HS-27A (cell line): ENCODE data around the gene RERE.
"Not testable (repeated sequence)": the region's sequence is repeated elsewhere in the genome, so short reads cannot be mapped to it uniquely, and the experiment has no call there.

Experiments used
- DNase-seq: peaks from one replicate; pipeline ENCODE4 v3.0.0-alpha.2; 2012; ENCODE audit warnings: low read depth, missing footprints

The RERE gene

GRCh38 chr1:8510041-8510823 lies 307.2 kb downstream of the RERE start:
- no peak for DNase-seq

DNA sequence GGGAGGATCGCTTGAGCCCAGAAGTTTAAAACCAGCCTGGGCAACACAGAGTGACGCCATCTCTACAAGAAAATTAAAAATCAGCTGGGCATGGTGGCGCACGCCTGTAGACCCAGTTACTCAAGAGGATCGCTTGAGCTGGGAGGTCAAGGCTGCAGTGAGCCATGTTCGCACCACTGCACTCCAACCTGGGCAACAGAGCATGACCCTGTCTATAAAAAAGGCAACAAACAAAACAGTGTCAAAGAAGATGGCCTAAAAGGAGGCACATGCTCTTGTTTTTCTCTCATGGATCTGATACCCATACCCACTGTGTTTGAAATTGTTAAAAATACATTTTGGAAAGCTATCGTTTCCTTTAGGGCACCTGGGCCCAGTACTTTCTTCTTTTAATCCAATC lies 307.9 kb downstream of the RERE start:
- no peak for DNase-seq

DNA sequence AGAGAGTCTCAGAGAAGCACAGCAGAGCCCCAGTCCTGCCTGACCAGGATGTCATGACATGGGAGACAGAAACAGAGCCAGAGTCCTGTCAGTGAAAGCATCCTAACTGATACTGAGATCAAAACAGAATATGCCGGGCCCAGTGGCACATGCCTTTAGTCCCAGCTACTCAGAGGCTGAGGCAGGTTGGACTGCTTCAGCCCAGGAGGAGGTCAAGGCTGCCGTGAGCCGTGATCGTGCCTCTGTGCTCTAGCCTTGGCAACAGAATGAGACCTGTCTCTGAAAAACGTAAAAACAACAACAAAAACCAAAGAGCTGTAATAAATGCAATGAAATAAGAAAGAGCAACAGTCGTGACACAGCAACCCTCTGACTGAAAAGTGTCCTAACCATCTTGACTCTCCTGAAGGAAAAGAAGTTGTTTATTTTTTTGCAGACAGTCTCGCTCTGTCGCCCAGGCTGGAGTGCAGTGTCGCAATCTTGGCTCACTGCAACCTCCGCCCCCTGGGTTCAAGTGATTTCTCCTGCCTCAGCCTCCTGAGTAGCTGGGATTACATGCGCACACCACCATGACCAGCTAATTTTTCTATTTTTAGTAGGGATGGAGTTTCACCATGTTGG lies 310.3 kb downstream of the RERE start:
- DNase-seq: no peak

DNA sequence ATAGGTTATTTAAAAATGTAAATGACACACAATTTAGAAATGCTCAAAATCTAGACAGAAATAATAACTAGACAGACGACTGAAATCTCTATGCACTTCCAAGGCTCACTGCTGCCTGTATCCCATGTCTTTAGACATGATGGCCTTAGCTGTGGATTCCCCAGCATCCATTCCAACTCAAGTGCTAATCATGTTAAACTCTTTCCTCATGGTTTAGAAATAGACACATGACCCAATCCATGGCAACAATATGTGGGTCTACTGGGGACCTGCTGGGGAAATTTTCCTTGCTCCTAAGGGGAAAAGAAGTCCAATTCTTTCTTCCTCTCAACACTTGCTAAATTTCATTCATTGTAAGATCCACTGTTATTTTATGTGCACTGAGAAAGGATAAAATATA lies 311.0 kb downstream of the RERE start:
- DNase-seq: no peak

DNA sequence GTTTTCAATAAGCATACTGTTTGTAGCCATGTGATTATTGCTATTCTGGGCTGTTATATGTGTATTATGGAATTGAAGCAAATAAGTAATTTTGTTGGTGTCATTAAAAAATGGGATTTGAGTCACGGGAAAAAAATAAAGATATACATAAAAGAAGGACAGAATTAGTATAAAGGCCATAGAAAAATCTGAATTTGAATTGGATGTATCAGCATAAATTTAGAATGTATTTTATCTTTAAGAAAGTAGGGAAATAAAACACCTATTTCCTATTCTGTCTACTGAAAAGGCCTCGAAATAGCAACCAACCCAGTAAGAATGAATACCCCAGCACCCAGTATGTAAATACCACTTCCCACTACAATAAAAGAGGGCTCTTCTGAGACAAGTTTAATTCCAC lies 313.6 kb downstream of the RERE start:
- no peak for DNase-seq

DNA sequence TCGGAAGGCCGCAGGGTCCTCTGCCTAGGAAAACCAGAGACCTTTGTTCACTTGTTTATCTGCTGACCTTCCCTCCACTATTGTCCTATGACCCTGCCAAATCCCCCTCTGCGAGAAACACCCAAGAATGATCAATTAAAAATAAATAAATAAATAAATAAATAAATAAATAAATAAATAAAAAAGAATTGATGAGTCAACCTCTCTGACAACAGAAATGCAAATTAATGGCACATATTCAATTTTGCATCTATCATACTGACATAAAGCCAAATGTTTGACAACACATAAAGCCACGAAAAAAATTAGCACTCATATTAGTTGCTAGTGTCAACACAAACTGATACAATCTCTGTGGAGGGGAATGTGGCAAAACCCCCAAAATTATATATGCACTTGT lies 314.5 kb downstream of the RERE start:
- DNase-seq: not testable (repeated sequence)

- DNase-seq: no peak
Observed at GRCh38 chr1:8497210-8497819, 320.1 kb downstream of the RERE start.

GRCh38 chr1:8496473-8496872 lies 321.0 kb downstream of the RERE start:
- no peak for DNase-seq

DNA sequence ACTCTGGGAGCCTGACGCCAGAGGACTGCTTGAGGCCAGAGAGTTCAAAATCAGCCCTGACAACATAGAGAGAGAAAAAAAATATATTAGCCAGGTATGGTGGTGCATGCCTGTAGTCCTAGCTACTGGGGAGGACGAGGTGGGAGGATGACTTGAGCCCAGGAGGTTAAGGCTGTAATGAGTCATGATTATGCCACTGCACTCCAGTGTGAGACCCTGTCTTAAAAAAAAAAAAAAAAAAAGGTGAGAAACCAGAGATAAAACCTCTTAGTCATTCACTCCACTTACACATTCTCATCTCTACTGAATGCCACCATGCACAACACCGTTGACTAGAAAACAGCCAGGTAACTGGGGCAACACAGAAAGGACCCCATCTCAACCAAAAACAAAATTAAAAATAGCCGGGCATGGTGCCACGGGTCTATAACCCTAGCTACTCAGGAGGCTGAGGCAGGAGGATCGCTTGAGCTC lies 321.5 kb downstream of the RERE start:
- DNase-seq: no peak

DNA sequence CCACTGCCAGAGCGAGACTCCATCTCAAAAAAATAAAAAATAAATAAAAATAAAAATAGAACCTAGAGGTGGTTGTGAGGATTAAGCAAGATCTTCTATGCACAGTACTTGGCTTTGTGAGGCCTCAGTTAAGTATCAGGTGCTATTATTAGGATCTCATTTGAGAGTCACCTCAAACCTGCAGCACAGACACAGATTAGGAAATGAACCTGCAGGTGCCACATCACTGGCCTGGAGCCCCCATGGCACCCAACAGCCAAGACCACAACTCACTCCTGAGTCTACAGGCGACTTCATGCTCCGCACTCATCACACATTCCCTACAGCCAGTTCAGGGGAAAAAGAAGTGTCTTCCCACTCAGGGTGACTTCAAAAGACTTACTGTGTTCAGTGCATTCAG lies 322.8 kb downstream of the RERE start:
- DNase-seq: no peak

GRCh38 chr1:8493916-8494540 lies 323.4 kb downstream of the RERE start:
- DNase-seq: no peak

DNA sequence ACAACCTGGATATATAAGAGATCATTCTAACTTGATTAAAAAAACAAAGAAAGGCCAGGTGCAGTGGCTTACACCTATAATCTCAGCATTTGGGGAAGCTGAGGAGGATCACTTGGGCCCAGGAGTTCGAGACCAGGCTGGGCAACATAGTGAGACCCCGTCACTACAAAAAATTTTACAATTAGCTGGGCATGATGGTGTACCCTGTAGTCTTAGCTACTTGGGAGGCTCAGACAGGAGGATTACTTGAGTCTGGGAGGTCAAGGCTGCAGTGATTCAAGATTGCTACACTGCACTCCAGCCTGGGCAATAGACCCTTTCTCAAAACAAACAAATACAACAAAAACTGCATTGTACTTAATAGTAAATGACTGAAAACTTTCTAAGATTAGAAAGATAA lies 330.2 kb downstream of the RERE start:
- no peak for DNase-seq

DNA sequence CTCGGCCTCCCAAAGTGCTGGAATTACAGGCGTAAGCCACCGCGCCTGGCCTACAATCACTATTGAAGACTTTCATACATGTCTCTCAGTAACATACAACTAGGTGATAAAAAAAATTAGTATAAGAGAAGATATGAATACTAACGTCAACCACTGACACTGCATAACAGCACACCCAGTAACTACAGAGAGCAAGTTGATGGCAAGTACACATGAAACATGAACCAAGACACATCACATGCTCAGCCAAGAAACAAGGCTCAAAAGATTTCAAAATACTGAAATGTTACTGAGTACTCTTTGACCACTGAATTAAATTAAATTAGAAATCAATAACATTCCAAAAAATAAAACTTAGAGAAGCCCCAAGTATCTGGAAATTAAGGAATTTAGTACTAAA lies 331.4 kb downstream of the RERE start:
- DNase-seq: no peak

DNA sequence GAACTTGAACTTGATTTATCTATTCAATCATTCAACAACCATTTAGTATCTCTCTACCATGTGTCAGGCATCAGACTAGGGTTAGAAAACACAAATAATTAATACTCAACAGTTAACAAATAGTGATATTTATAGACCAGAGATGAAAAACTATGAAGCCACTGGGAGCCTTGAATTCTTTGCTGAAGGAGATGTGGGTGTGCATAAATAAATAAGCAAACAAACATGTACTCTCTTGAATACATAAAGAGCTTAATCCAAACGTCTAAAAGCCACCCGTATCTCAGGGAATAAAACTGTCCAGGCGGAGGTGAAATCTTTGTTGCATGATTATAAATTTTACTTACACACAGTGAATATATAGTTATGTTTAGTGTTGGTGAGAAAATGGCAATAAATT lies 333.9 kb downstream of the RERE start:
- DNase-seq: no peak

DNA sequence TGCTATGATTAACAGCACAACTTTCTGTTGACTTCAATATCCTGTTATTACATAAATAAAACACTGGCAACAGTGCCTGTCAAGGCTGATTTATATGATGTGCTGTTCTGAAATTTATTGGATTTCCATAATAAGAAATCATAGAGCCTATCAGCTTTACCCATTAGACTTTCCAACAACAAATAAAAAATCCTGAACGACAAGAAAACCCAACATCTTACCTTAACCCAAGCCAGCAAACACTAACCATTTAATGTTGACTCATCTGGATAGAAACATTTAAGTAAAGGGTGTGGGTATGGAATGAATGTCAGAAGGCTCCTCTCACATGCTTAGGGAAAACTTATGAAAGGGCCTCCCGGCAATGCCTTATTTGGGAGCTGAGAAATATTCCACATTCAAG lies 334.5 kb downstream of the RERE start:
- DNase-seq: no peak

- DNase-seq: no peak
Observed at GRCh38 chr1:8481650-8482380, 335.6 kb downstream of the RERE start.

GRCh38 chr1:8478566-8478965 lies 338.9 kb downstream of the RERE start:
- no peak for DNase-seq

- DNase-seq: no peak
Observed at GRCh38 chr1:8477983-8478362, 339.5 kb downstream of the RERE start.

GRCh38 chr1:8477166-8477982 lies 340.1 kb downstream of the RERE start:
- no peak for DNase-seq

DNA sequence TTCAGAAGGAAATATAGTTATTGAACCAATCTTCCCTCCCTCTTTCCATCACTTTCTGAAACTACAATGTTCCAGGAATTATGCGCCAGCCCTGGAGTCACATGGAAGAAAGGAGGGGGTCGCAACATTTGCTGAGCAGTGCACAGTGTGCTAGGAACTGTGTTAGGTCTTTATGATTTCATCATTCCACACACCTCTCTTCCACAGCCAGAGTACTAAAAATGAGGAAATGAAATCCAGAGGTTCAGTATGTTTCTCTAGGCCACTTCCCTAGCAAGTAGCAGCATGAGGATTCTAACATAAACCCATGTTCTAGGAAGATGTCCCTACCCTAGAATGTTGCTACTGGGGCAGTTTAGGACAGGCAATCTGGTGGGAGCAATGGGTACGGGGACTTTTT lies 341.4 kb downstream of the RERE start:
- no peak for DNase-seq

- no peak for DNase-seq
Observed at GRCh38 chr1:8474369-8474768, 343.1 kb downstream of the RERE start.
